Measurements from ENCODE around the gene ERP29. TPM values are rescaled to one million over a fixed set of nuclear protein-coding genes. Genes with fewer than 3 reads are reported as not detected.

The ERP29 gene
- total RNA-seq, 1 donor from 2014 or later, result 144 TPM

- H3K9me3 Mint-ChIP-seq (ENCODE audit: low read depth), result peaks cover 7% of the 10 kb centered on the region
- H3K36me3 Mint-ChIP-seq (ENCODE audit: insufficient read depth), result peaks cover 34% of the 10 kb centered on the region
- no peak for DNase-seq (ENCODE audit: low spot score, unreplicated experiment)
- peaks cover 5% of the 10 kb centered on the region for H3K4me1 Mint-ChIP-seq (ENCODE audit: low read depth)
- no peak overlapping the region for H3K4me3 Mint-ChIP-seq (ENCODE audit: low read depth)
- no peak overlapping the region for H3K27ac Mint-ChIP-seq
- H3K27me3 Mint-ChIP-seq, result no peaks in the 10 kb centered on the region
- TF ChIP-seq, protein P1, sequence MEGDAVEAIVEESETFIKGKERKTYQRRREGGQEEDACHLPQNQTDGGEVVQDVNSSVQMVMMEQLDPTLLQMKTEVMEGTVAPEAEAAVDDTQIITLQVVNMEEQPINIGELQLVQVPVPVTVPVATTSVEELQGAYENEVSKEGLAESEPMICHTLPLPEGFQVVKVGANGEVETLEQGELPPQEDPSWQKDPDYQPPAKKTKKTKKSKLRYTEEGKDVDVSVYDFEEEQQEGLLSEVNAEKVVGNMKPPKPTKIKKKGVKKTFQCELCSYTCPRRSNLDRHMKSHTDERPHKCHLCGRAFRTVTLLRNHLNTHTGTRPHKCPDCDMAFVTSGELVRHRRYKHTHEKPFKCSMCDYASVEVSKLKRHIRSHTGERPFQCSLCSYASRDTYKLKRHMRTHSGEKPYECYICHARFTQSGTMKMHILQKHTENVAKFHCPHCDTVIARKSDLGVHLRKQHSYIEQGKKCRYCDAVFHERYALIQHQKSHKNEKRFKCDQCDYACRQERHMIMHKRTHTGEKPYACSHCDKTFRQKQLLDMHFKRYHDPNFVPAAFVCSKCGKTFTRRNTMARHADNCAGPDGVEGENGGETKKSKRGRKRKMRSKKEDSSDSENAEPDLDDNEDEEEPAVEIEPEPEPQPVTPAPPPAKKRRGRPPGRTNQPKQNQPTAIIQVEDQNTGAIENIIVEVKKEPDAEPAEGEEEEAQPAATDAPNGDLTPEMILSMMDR (IDR thresholded peaks at IDR 0.05; ENCODE audit: unreplicated experiment), result no peak
Measured at GRCh38 chr12:112018571-112019237, 5.5 kb downstream of the ERP29 start.

DNA sequence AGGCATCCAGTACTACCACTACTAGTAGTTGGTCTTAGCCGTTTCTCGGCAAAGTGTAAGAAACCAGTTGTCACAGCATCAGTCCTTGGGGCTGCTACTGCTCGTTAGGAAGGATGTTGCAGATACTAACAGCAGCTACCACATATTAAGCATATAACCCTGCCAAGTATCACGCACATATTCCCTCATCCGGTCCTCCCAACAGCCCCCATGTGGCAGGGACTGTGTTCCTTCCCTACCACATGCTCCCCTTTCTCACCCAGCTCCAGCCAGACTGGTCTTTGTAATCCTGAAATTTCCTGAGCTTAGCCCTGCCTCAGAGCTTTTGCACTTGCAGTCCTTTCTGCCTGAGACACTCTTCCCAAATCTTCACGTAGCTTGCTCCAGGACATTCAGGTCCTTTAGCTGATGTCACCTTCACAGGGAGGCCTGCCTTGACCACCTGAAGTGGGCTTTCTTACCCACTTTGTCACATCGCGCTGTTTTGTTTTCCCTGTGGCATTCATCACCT, 7.8 kb downstream of the ERP29 start:
- peaks cover 29% of the 10 kb centered on the region for H3K36me3 Mint-ChIP-seq (ENCODE audit: insufficient read depth)

DNA sequence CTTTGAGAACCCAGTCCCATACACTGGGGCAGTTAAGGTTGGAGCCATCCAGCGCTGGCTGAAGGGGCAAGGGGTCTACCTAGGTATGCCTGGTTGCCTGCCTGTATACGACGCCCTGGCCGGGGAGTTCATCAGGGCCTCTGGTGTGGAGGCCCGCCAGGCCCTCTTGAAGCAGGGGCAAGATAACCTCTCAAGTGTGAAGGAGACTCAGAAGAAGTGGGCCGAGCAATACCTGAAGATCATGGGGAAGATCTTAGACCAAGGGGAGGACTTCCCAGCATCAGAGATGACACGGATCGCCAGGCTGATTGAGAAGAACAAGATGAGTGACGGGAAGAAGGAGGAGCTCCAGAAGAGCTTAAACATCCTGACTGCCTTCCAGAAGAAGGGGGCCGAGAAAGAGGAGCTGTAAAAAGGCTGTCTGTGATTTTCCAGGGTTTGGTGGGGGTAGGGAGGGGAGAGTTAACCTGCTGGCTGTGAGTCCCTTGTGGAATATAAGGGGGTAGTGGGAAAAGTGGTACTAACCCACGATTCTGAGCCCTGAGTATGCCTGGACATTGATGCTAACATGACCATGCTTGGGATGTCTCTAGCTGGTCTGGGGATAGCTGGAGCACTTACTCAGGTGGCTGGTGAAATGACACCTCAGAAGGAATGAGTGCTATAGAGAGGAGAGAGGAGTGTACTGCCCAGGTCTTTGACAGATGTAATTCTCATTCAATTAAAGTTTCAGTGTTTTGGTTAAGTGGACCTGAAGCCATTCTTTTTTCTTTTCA, 9.2 kb downstream of the ERP29 start:
- H3K27me3 Mint-ChIP-seq, result no peaks in the 10 kb centered on the region
- H3K27ac Mint-ChIP-seq, result peak overlapping the region; percentile 45
- TF ChIP-seq, protein P1 (IDR thresholded peaks at IDR 0.05; ENCODE audit: unreplicated experiment), result no peak
- no peaks in the 10 kb centered on the region for H3K9me3 Mint-ChIP-seq (ENCODE audit: low read depth)
- H3K36me3 Mint-ChIP-seq (ENCODE audit: insufficient read depth), result peaks cover 23% of the 10 kb centered on the region
- no peak overlapping the region for H3K4me3 Mint-ChIP-seq (ENCODE audit: low read depth)
- no peak for DNase-seq (ENCODE audit: low spot score, unreplicated experiment)
- H3K4me1 Mint-ChIP-seq (ENCODE audit: low read depth), result no peaks in the 10 kb centered on the region

More for the DNA sequence above, 7.8 kb downstream of the ERP29 start:
- H3K9me3 Mint-ChIP-seq (ENCODE audit: low read depth), result peaks cover 3% of the 10 kb centered on the region
- TF ChIP-seq, protein P1 (IDR thresholded peaks at IDR 0.05; ENCODE audit: unreplicated experiment), result no peak
- DNase-seq (ENCODE audit: low spot score, unreplicated experiment), result no peak
- no peak overlapping the region for H3K4me3 Mint-ChIP-seq (ENCODE audit: low read depth)
- no peaks in the 10 kb centered on the region for H3K27me3 Mint-ChIP-seq
- no peaks in the 10 kb centered on the region for H3K4me1 Mint-ChIP-seq (ENCODE audit: low read depth)
- H3K27ac Mint-ChIP-seq, result no peak overlapping the region

- no peaks in the 10 kb centered on the region for H3K27me3 Mint-ChIP-seq
- peaks cover 17% of the 10 kb centered on the region for H3K36me3 Mint-ChIP-seq (ENCODE audit: insufficient read depth)
- no peak overlapping the region for H3K27ac Mint-ChIP-seq
- no peaks in the 10 kb centered on the region for H3K4me1 Mint-ChIP-seq (ENCODE audit: low read depth)
- H3K4me3 Mint-ChIP-seq (ENCODE audit: low read depth), result no peak overlapping the region
- DNase-seq (ENCODE audit: low spot score, unreplicated experiment), result no peak
- TF ChIP-seq, protein P1 (IDR thresholded peaks at IDR 0.05; ENCODE audit: unreplicated experiment), result no peak
- no peaks in the 10 kb centered on the region for H3K9me3 Mint-ChIP-seq (ENCODE audit: low read depth)
Measured at GRCh38 chr12:112023759-112024396, 10.7 kb downstream of the ERP29 start.

DNA sequence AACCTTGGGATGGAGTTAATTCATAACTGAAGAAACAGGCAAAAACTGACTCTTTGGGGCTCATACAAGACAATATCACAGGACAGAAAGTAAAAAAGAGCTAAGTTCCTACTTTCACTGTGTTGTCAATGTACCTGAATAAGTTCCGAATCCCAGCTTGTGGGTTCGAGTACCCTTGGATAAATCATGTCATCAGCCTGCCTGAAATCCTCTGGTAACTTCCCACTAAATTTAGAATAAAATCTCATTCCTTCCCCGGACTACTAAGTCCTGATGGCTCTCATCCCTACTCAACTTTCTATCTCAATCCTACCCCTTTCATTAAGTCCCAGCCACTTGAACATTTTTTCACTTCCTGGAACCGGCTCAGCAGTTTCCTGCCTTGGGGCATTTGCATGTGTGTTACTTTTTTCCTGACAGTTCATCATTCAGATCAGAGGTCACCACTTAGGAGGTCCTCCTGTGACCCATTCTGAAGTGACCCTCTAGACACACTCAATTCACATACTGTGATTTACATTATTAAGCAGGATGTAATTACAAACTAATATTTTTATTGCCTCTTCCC, 12.7 kb downstream of the ERP29 start:
- no peak overlapping the region for H3K4me3 Mint-ChIP-seq (ENCODE audit: low read depth)
- H3K4me1 Mint-ChIP-seq (ENCODE audit: low read depth), result no peaks in the 10 kb centered on the region
- no peaks in the 10 kb centered on the region for H3K9me3 Mint-ChIP-seq (ENCODE audit: low read depth)
- H3K27ac Mint-ChIP-seq, result peak overlapping the region; percentile 26
- H3K36me3 Mint-ChIP-seq (ENCODE audit: insufficient read depth), result peaks cover 22% of the 10 kb centered on the region
- TF ChIP-seq, protein P1 (IDR thresholded peaks at IDR 0.05; ENCODE audit: unreplicated experiment), result no peak
- DNase-seq (ENCODE audit: low spot score, unreplicated experiment), result no peak
- no peaks in the 10 kb centered on the region for H3K27me3 Mint-ChIP-seq

All from progenitor cell of endocrine pancreas (in vitro differentiated cells).